ENCODE measurements around the gene GXYLT1. TPM values are rescaled to one million over a fixed set of nuclear protein-coding genes. Genes with fewer than 3 reads are reported as not detected.
A peak's percentile ranks its signal among the peaks of the same experiment; 100 is the strongest.

GXYLT1 gene
- total and polyA plus RNA-seq, 9 of the 15 experiments (the other 6 are each of a cell fraction or from before 2014, with no cell fraction given) = 1.4 to 9.3 (median 5.5) TPM

DNA sequence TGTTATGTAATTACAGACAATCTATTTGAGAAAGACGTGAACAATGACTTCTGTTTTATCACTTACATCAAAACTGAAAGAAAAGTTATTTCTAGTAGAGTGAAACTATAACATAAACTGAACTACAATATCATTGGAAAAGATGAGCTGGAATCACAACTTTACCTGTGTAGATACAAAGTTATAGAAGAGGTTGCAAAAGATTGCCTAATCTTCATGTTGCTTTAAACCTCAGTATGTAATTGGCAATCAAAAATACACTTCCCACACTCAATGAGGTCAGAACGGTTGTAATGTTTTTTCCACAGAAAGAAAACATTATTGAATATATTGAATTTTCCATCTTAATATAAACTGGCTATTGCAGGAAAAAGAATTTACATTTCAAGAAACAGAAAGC, 37.7 kb upstream of the GXYLT1 start:
- Histone ChIP-seq H2AFZ (ENCODE audit: low read depth, low read length) (no peak overlapping the region), H3K27me3 (ENCODE audit: control insufficient read depth in 2 of 2, insufficient read depth in 2 of 2, low read length in 2 of 2) (no peaks in the 10 kb centered on the region), H4K20me1 (replicated peaks; ENCODE audit: control insufficient read depth, insufficient read depth, low read length) (no peaks in the 10 kb centered on the region), H3K9me1 (ENCODE audit: control insufficient read depth, insufficient read depth, low read length) (no peaks in the 10 kb centered on the region), H3K79me2 (ENCODE audit: control insufficient read depth, insufficient read depth, low read length) (no peaks in the 10 kb centered on the region), H3K9ac (ENCODE audit: insufficient read depth in 1 of 2, low read depth in 2 of 2, low read length in 2 of 2) (no peak overlapping the region), H3K4me2 (ENCODE audit: insufficient read depth, low read length) (no peak overlapping the region), H3K4me1 (replicated peaks in 1 of 2; ENCODE audit: control insufficient read depth in 2 of 2, insufficient read depth in 2 of 2, low read length in 2 of 2) (no peaks in the 10 kb centered on the region), H3K4me3 (no peak overlapping the region), H3K9me3 (replicated peaks; ENCODE audit: control insufficient read depth, insufficient read depth, low read depth, low read length) (no peaks in the 10 kb centered on the region), H3K36me3 (ENCODE audit: control insufficient read depth, insufficient read depth, low read length) (peaks cover 3% of the 10 kb centered on the region; the same call in 2 of the 3 replicates), H3K27ac (ENCODE audit: extremely low read depth, low read depth, low read length) (no peak overlapping the region)
- no peak for FAIRE-seq
- DNase-seq (ENCODE audit: extremely low read depth in 1 of 4, low spot score in 3 of 4) = no peak
- 69% methylated on average over 2 of the region's 2 CpGs for WGBS (ENCODE audit: insufficient coverage, low coverage, missing lambda C conversion rate)
- CTCF ChIA-PET (ENCODE audit: low intra/inter-chr PET ratio) = no interaction called here
- in situ Hi-C loops (cut with MboI) = no loop called here
- ATAC-seq = no peak
- TF ChIP-seq CEBPG (CRISPR knock-in tag; IDR thresholded peaks at IDR 0.05) (no peak), CEBPG (tag; conservative IDR thresholded peaks at IDR 0.05 in 1 of 2, IDR thresholded peaks at IDR 0.05 in 1 of 2) (peak in 1 of 2 experiments; percentile 31; a peak in 1 of 4 replicates), RAD21 (CRISPR knock-in tag; conservative IDR thresholded peaks at IDR 0.05 in 1 of 2, IDR thresholded peaks at IDR 0.05 in 1 of 2) (no peak)
- BruUV-seq (replicated peaks) = no TSS peak
- intact Hi-C loops (cut with micrococcal nuclease) = no loop called here
- POLR2A ChIA-PET = interaction anchor here (1.1 kb wide), 1 partner anchor 8 kb away, joined by 3 read pairs; no protein-coding TSS in a partner anchor

- FAIRE-seq (no peak), DNase-seq (ENCODE audit: extremely low read depth in 1 of 4, low spot score in 3 of 4) (no peak), ATAC-seq (no peak; the same call in 2 of the 3 replicates)
- no peaks in the 10 kb centered on the region for H4K20me1 ChIP-seq (replicated peaks; ENCODE audit: control insufficient read depth, insufficient read depth, low read length)
- no peaks in the 10 kb centered on the region for H3K9me3 ChIP-seq (replicated peaks; ENCODE audit: control insufficient read depth, insufficient read depth, low read depth, low read length)
- H3K4me2 ChIP-seq (ENCODE audit: insufficient read depth, low read length) = no peak overlapping the region
- no peaks in the 10 kb centered on the region for H3K9me1 ChIP-seq (ENCODE audit: control insufficient read depth, insufficient read depth, low read length)
- H3K27ac ChIP-seq (ENCODE audit: extremely low read depth, low read depth, low read length) = no peak overlapping the region
- ChIA-PET CTCF (ENCODE audit: low intra/inter-chr PET ratio) (no interaction called here), POLR2A (interaction anchor here (1.1 to 1.8 kb wide), 2 partner anchors 14 to 16 kb away, joined by 3 to 4 read pairs; no protein-coding TSS in a partner anchor)
- no peak overlapping the region for H3K4me3 ChIP-seq
- H3K4me1 ChIP-seq (replicated peaks in 1 of 2; ENCODE audit: control insufficient read depth in 2 of 2, insufficient read depth in 2 of 2, low read length in 2 of 2) = no peaks in the 10 kb centered on the region
- peaks cover 3% of the 10 kb centered on the region; the same call in 2 of the 3 replicates for H3K36me3 ChIP-seq (ENCODE audit: control insufficient read depth, insufficient read depth, low read length)
- no TSS peak for BruUV-seq (replicated peaks)
- no peak overlapping the region for H3K9ac ChIP-seq (ENCODE audit: insufficient read depth in 1 of 2, low read depth in 2 of 2, low read length in 2 of 2)
- in situ Hi-C loops (cut with MboI) = no loop called here
- 82% methylated on average over 2 of the region's 2 CpGs for WGBS (ENCODE audit: insufficient coverage, low coverage, missing lambda C conversion rate)
- no peaks in the 10 kb centered on the region for H3K79me2 ChIP-seq (ENCODE audit: control insufficient read depth, insufficient read depth, low read length)
- TF ChIP-seq ARNT (IDR thresholded peaks at IDR 0.05) = no peak
- peak; percentile 79 for TF ChIP-seq CEBPB (tag; IDR thresholded peaks at IDR 0.05)
- no peak overlapping the region for H2AFZ ChIP-seq (ENCODE audit: low read depth, low read length)
- no peaks in the 10 kb centered on the region for H3K27me3 ChIP-seq (ENCODE audit: control insufficient read depth in 2 of 2, insufficient read depth in 2 of 2, low read length in 2 of 2)
- intact Hi-C loops (cut with micrococcal nuclease) = no loop called here
Observed at GRCh38 chr12:42180990-42181596, 36.4 kb upstream of the GXYLT1 start.
